COLO668 (cell line): ENCODE data around the gene DGUOK.

ENCODE experiments used
- DNase-seq: peaks from one replicate; lab custom pipeline; 2025; ENCODE audit not compliant: unreplicated experiment; lab: John Stamatoyannopoulos, UW

Gene DGUOK

DNA sequence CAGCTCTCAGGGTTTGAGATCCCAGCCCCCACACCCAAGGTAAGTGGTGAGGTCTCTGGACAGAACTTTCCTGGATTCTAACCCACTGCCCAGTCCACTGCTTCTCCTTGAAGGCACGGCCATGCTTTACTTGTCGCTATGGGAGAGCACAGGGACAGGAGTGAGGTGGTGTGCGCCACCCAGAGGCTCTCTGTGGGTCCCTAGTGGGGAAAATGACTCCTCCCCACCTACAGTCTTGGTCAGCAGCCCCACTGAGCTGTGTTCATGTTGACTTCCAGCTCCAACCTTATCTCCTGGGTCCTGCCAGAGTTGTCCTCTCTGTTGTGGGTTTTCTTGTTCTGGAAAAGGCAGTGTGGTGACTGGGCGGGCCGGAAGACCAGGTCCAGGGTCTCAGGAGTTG lies 69.1 kb downstream of the DGUOK start:
- no peak for DNase-seq

DNA sequence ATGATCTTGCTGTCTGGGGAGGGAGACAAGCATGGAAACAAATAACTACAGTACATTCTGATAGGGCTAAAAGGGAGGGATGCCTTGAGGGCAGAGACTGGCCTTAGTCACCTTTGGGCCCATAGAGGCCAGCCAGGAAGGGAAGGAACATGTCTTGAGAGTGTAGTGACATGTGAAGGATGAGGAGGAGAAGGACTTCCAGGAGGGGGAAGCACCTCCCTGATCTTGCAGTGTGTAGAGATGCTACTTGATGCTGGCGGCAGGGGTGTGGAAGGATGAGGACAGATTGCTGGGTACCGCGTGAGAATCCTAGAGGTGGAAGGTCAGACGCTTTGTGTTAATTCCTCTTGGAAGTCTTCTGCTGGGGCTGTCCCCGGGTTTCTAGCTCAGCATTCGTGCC lies 71.1 kb downstream of the DGUOK start:
- DNase-seq: no peak

DNA sequence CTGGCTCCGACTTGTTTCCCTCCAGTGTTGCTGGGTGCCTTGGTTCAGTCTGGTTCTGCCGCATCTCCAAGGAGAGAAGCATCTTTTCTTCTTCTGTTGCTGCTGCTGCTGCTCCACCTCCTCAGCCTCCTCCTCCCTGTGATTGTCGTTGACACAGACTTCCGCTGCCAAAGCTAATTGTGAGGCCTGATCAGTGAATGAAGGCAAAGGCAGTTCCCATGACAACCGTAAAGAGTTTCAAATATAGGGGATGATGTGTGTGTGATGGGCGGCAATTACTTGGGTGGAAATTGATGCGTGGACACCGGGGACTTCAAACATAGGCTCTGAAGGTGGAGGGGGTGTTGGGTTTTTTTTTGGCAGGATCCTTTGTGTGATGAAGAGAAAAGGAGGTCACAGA lies 71.8 kb downstream of the DGUOK start:
- no peak for DNase-seq

DNA sequence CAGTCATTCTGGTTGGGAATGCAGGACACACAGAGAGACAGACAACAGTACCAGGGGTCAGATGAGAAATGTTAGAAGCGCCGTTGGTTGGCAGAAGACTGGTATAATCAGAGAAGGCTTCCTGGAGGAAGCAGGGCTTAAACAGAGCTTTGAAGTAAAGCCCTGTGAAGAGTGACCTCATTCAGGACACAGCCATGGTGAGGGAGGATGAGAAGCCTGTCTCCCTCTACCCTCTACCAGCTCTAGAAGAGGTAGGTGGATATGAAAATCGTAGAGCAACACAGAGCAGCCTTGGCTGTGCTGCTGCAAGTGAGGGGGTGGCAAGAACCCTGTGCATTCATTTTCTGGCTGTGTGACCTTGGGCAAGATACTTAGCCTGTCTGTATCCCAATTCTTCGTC lies 72.3 kb downstream of the DGUOK start:
- no peak for DNase-seq

DNA sequence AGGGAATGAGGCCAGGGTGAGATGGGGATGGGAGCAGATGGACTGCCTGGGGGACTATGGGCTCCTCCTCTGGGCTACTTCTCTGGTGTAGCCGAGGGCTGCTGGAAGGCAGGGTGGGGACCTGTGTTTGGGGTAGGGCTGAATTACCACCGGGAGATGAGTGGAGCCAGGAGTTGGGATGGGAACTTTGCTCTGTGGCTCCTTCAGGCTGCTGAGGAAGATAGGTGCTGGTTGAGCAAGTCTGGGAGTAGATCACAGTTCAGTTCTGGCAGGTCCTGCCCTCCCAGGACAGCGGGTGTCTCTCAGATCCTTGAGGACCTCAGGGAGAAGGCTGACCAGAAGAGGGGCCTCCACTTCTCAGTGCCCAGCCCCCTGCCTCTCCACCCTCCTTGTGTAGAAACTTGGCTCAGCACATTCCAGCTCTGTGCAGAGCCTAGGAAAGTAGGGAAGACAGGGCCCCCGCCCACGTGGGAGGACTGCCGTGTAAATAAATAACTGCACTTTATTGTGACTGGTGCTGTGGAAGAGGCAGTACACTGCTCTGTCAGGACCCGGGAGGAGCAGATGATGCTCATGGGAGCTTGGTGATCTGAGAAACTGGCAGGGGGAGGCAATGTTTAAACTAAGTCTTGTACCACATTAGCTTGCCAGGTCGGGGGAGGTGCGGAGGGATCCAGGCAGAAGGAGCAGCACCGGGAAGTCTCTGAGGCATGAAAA lies 73.4 kb downstream of the DGUOK start:
- no peak for DNase-seq

DNA sequence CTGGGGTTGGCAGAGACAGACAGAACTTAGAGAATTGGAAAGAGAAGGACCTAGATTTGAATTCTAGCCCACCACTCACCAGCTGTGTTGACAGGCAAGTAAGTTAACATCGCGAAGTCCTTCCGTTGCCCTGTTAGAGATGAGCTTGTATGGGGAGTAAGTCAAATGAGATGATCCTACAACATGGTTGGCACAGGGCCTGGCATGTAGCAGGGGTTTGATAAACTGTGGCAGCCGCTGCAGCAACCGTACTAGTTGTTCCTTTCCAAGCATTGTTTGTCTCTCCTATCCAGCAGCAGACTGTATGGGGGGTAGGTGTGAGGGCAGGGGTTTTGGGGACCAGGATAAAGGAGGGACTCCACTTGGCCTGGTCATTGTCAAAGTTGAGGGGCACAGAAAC lies 74.0 kb downstream of the DGUOK start:
- no peak for DNase-seq

DNA sequence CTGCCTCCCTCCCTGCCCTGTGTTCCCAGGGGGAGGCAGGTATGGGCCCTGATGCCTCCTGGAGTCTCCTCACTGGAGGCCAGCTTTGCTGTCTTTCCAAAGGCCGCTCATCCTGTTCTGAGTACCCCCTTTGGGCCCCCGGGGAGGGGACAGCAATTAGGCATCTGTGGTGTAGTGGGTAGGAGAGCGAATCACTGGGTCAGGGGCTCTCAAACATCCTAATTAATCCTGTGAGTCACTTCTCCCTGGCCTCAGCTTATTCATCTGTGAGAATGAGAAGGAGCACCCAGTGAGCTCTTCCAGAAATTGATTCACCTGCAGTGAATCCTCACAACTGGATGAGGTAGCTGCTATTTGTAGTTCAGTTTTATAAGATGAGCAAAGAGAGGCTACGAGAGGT lies 74.4 kb downstream of the DGUOK start:
- DNase-seq: no peak

DNA sequence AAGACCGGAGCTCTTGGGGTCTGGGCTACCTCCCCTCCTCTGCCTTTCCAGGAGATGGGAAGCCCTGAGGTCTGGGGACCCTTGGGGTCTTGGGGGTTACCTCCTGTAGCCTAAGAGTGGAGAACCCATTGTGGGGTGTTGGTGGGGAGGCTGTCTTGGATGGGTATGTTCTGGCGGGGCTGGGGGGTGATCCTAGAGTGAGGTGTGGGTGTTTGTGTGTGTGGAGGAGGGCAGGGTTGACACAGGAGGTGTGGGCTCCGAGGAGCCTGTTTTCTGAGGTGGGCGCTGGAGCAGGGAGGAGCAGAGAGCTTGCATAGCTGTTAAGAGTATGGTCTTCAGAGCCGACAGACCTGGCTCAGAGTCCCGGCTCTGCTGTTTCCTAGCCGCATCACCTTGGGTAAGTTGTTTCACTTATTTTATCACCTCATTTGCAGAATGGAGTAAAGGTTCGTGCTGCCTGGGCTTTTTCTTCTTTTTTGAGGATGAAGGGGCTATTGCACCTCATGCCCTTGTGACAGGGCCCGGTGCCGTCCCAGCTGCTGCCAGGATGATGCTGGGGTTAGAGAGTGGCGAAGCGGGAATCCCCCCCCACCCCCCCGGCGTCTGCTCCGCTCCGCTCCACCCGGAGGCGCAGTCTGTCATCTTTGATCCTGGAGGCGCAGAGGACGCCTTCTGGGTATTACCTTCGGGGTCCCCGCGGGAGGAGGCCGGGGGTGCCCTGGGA lies 75.3 kb downstream of the DGUOK start:
- no peak for DNase-seq

DNA sequence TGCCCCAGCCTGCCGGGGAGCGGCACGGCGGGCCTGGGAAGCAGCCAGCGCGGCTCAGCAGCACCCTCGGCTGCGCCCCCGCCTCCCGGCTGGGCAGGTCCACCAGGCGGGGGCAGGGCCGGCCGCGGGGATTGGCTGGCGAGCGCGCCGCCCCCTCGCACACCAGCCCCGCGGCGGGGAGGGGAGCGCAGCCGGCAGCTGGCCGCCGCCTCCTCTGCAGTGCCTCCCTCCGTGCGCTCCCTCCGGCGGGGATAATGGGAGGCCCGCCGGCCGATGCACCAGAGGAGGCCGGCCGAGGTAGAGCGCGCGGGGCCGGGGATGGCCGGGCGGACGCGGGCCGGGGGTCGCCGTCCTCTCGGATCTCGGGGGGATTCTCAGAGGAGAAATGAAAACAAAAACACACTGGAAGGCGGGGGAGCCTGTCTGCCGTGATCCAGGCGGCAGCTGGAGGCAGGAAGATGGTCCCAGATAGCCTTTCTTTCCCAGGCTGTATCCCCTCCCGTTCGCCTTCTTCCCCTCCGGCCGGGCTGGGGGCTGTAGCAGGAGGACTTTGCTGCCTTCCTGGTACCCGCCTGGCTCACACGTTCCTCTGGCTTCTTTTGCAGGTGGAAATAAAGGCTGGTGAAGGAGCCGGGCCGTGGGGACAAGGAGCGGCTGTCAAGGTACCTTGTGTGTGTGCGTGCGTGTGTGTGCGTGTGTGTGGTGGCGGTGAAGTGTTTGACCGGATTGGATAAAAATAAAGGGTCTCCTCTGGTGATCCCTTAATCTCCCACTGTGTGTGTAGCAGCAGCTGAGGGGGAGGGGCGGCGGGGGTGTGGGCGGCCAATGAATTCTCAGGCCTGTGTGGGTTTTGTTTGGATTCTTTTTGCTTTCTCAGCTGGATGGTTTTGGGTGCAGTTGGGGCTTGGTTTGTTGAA lies 76.1 kb downstream of the DGUOK start:
- DNase-seq: peak; percentile 92

DNA sequence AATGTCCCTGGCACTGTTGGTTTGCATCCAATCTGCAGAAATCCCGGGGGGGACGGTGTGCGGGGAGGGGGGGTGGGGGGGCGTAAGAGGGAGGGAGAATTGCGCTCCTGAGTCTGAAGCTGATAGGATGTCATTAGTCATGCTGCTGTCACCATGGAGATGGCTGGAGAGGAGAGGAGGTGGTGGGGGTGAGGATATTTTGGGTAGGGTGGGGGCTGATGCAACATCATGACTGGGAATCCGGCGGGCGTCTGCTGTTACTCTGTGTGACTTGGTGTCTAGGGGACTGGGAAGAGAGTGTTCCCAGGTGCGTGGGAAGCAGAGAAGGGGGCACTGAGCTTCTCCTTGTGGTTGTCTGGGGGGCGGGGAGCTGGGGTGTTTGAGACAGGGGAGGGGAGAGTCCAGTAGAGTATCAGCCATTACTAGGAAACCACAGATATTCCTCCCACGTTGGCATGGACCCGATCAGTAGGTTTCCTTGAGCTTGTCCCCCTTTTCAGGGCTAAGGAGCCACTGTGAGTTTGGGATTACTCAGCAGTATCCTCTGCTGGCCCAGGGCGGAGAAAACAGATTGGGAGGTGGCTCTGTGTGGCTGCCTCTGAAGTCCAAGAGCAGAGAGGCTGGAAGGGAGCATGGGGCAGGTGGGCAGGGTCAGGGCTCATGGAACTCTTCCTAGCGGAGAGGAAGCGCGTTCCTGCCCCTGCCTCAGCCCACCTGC lies 77.0 kb downstream of the DGUOK start:
- DNase-seq: no peak

DNA sequence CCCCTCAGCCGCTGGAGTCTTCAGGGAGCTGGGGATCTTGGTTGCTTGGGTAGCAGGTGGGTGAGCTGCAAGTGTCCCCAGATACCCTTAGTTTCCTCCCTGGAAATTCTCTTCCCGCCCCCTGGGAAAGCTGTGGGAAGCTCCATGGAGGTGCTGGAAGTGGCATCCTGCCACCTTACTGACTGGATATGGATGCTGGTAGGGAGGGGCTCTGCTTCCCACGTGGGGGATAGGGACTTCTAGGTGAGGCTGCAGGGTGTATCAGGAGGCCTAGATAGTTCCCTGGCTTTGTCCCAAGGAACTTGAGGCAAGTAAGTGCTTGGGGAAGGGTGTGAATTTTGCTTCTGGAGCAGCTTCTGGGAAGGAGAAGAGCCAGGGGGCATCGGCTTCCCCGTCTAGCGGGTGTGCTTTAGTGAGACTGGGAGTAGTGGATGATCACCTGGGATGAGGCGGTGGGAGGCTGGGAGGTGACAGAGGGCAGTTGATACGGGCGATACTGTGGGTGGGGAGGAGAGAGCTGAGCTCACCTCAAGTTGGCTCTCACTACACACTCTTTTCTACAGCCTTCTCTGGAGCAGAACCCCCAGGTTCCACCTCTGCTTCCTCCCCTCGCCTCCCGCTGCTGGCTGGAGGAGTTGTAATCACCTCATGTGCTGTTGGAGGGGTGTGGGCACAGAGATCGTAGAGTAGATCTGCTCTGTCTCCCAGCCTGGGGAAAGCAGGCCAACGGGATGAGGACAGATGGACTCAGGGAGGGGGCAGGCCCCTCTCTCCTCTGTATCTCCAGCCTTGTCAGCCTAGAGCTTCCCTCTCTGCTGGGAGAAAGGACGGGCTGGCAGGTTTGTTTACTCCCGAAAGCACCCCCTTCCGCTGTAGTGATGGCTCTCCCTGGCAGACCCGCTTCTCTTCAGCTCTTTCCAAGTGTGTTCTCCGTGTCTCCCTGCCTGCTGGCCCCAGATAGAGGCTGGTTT lies 77.8 kb downstream of the DGUOK start:
- DNase-seq: no peak

DNA sequence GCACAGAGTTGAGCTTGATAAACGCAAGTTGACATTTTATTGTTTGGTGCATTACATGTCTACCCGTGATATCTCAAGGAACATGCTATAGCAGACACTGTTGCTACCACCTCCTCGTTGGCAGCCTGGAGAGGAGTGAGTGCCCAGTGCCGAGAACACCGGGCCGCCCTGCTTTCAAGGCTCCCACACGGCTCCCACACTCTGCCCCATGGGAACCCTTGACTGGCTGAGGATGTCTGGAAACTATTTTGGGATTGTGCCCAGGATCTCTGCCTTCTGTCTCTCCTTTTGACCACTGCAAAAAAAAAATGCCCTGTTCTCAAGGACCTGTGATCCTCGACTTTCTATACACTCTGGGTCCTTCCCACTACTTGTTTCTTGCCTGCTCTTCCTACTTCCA lies 79.1 kb downstream of the DGUOK start:
- DNase-seq: no peak

DNA sequence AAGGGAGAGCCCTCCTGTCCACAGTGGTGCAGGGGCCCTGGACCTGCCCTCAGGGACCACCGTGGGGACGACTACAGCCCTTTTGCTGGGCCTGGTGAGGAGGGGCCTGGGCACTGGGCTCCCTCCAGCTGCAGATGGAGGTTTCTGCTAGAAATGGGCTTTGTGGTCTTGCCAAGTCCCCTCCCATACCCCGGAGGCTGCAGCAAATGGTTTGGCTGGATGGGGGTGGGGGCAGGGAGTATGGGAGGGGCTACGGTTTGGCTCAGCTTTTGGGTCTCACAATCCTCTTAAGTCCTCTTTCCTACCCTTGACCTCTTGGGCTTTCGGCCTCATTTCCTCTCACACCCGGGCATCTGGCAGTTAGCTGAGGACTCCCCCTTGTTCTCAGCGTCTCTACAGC lies 79.8 kb downstream of the DGUOK start:
- DNase-seq: no peak

DNA sequence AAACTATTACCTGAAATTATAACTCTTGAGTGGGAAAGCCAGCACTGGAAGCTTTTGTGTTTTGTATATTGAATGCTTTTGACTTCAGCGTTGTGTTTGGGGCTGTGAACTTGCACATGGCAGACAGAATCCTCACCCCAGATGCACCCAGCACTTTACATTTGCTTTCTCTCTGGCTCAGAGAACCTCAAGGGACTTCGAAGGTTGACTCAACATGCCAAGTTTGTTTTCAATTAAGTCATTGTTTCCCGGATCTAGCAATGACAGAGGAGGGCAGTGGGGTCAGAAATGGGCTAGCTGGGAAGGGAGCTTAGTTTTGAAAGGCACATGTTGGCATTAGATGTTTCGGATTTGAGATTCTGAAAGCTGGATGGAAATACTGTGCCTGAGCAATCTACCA lies 80.4 kb downstream of the DGUOK start:
- DNase-seq: no peak

DNA sequence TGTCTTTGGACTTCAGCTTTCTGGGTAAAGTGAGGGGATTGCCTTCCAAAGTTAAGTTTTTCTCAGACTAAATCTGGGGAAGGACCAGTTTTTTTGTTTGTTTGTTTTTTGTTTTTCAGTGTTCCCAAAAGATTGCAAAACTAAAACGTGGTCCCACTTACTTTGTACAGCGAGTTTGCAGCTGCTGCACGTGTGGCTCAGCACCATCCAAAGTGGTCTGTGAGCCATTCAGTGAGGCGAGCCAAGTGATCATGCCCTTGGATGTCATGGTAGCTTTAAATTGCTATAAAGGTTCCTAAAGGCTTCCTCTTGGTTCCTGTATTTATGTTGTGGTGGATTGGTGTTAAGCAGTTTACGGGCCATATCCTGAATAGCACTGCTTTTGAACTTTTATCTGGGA lies 81.0 kb downstream of the DGUOK start:
- no peak for DNase-seq
